ENCODE results near the gene BRINP1. TPM values are rescaled to one million over a fixed set of nuclear protein-coding genes. Genes with fewer than 3 reads are reported as not detected.
A peak's percentile ranks its signal among the peaks of the same experiment; 100 is the strongest.

BRINP1 gene, protein sequence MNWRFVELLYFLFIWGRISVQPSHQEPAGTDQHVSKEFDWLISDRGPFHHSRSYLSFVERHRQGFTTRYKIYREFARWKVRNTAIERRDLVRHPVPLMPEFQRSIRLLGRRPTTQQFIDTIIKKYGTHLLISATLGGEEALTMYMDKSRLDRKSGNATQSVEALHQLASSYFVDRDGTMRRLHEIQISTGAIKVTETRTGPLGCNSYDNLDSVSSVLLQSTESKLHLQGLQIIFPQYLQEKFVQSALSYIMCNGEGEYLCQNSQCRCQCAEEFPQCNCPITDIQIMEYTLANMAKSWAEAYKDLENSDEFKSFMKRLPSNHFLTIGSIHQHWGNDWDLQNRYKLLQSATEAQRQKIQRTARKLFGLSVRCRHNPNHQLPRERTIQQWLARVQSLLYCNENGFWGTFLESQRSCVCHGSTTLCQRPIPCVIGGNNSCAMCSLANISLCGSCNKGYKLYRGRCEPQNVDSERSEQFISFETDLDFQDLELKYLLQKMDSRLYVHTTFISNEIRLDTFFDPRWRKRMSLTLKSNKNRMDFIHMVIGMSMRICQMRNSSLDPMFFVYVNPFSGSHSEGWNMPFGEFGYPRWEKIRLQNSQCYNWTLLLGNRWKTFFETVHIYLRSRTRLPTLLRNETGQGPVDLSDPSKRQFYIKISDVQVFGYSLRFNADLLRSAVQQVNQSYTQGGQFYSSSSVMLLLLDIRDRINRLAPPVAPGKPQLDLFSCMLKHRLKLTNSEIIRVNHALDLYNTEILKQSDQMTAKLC
- total RNA-seq: 1 to 10 TPM in 1 of 2 donors, not detected in 1; 1.0 TPM

GRCh38 chr9:119368681-119369581 is at the start of gene BRINP1:
TSS of gene BRINP1 (minus strand) at chr9:119369435. CDS start at chr9:119313355, 56,080 bp downstream.
- intact Hi-C loops (cut with DNase I): no loop called here
- H3K4me3 ChIP-seq: peak within 1 kb of the TSS in 1 of 2 donors; percentile 14
- DNase-seq: peak in 3 of 4 donors; percentile 10 to 18 (median 15)

GRCh38 chr9:119418721-119419120 is 49.5 kb upstream of the BRINP1 start:
- Histone ChIP-seq H3K36me3 (replicated peaks in 1 of 2; ENCODE audit: insufficient read depth in 1 of 2, low read depth in 2 of 2) (no peaks in the 10 kb centered on the region), H3K9me3 (no peaks in the 10 kb centered on the region), H3K4me1 (no peaks in the 10 kb centered on the region), H3K4me3 (no peak overlapping the region), H3K27me3 (no peaks in the 10 kb centered on the region), H3K27ac (no peak overlapping the region)
- no peak for DNase-seq
- 36 to 57% methylated on average over 1 of the region's 1 CpG for WGBS, 2 donors
- no peak for TF ChIP-seq CTCF (IDR thresholded peaks at IDR 0.05)
- TF ChIP-seq POLR2A (IDR thresholded peaks at IDR 0.05): no peak
- intact Hi-C loops (cut with DNase I): no loop called here
- ATAC-seq: no peak

More at GRCh38 chr9:119368681-119369581, at the start of gene BRINP1:
- TF ChIP-seq POLR2A (IDR thresholded peaks at IDR 0.05) (no peak), CTCF (IDR thresholded peaks at IDR 0.05) (no peak)
- Histone ChIP-seq H3K9me3 (no peaks in the 10 kb centered on the region), H3K4me1 (peaks cover 14% of the 10 kb centered on the region), H3K36me3 (replicated peaks in 1 of 2; ENCODE audit: insufficient read depth in 1 of 2, low read depth in 2 of 2) (no peaks in the 10 kb centered on the region), H3K27ac (no peak within 1 kb of the TSS), H3K27me3 (peaks cover 0 to 19% of the 10 kb centered on the region in 2 donors)
- WGBS, 2 donors: 2% methylated on average over 36 to 87 of the region's 91 CpGs
- peak; percentile 21 for ATAC-seq

- Histone ChIP-seq H3K4me1 (no peaks in the 10 kb centered on the region), H3K9me3 (no peaks in the 10 kb centered on the region), H3K27ac (no peak overlapping the region), H3K36me3 (replicated peaks in 1 of 2; ENCODE audit: insufficient read depth in 1 of 2, low read depth in 2 of 2) (no peaks in the 10 kb centered on the region), H3K4me3 (no peak overlapping the region), H3K27me3 (no peaks in the 10 kb centered on the region)
- no peak for ATAC-seq
- DNase-seq: no peak
- intact Hi-C loops (cut with DNase I): no loop called here
- TF ChIP-seq CTCF (IDR thresholded peaks at IDR 0.05): no peak
- no peak for TF ChIP-seq POLR2A (IDR thresholded peaks at IDR 0.05)
Observed at GRCh38 chr9:119416793-119417192, 47.6 kb upstream of the BRINP1 start.

DNA sequence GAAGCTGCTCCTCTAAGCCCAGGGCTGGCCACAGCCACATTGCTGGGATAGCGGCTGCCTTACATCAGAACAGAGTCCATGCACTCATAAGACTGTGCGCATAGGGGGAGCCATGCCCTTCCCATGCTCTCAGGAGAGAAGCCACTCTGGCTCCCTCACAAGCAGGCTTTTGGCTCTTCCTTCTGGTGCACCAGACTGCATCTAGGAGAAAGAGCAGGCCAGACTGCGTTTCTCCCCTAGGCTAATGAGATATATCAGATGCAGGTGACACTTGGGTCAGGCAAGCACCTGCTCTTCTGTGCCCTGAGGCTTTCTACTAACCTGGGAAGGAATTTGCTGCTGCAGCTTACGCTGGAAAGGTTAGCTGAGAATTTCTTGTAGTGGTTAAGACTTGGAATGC is 43.2 kb upstream of the BRINP1 start:
- TF ChIP-seq POLR2A (IDR thresholded peaks at IDR 0.05) (no peak), CTCF (IDR thresholded peaks at IDR 0.05) (no peak)

More for the DNA sequence above, 43.2 kb upstream of the BRINP1 start:
- Histone ChIP-seq H3K4me1 (no peaks in the 10 kb centered on the region), H3K9me3 (no peaks in the 10 kb centered on the region), H3K27me3 (no peaks in the 10 kb centered on the region), H3K4me3 (no peak overlapping the region), H3K36me3 (replicated peaks in 1 of 2; ENCODE audit: insufficient read depth in 1 of 2, low read depth in 2 of 2) (no peaks in the 10 kb centered on the region), H3K27ac (no peak overlapping the region)
- intact Hi-C loops (cut with DNase I): no loop called here
- no peak for ATAC-seq
- WGBS, 2 donors: 48 to 61% methylated on average over 4 of the region's 4 CpGs
- DNase-seq: no peak
